T-cell (primary cell): ENCODE results near the gene MAGEC2. TPM values are rescaled to one million over a fixed set of nuclear protein-coding genes. Genes with fewer than 3 reads are reported as not detected.

Source experiments
- ATAC-seq, 4 experiments: fragments of 200-7000 bp in 3 of 4; fragments of 150-1000 bp in 1 of 4; cut with Tn5 transposase; replicated peaks in 1 of 4; 1 replicate in 3 of 4; 2 replicates in 1 of 4; pipeline ENCODE4 v1.10.0; 2021; ENCODE audit warnings: moderate library complexity in 3 of 4, mild to moderate bottlenecking in 2 of 4, moderate number of reproducible peaks in 1 of 4
- CTCF ChIA-PET, 2 donors: fragments of 300-600 bp; sonication (Branson Sonifier 250); formaldehyde crosslinking; loops; one replicate each; lab custom pipeline; 2022; ENCODE audit warnings: antibody characterized with exemption in 2 of 2; lab: Charles Lee
- POLR2A ChIA-PET, 2 donors: fragments of 300-600 bp; sonication (Branson Sonifier 250); formaldehyde crosslinking; loops; one replicate each; lab custom pipeline; 2022; ENCODE audit warnings: antibody characterized with exemption in 2 of 2; lab: Charles Lee
- DNase-seq, 35 experiments: peaks; one replicate each; pipeline versions ENCODE4 v3.0.0 to v3.0.0-alpha.2; 2013 to 2023
- H3K27ac ChIP-seq: one replicate; pipeline ENCODE4 v1.5.1; 2013; ENCODE audit warnings: low read length
- H3K27me3 ChIP-seq, 2 experiments: replicated peaks in 1 of 2; 1 replicate in 1 of 2; 2 replicates in 1 of 2; pipeline versions ENCODE4 v1.6.1 to v1.7.0; 2013; ENCODE audit warnings: low read length in 1 of 2, mixed read lengths in 1 of 2; ENCODE audit not compliant: control insufficient read depth in 2 of 2, insufficient read depth in 2 of 2; ENCODE audit errors: extremely low read depth in 1 of 2
- H3K36me3 ChIP-seq, 2 donors: 1 replicate in 1 of 2; 2 replicates in 1 of 2; pipeline versions ENCODE4 v1.6.1 to v1.7.0; 2013; ENCODE audit warnings: low read length in 1 of 2; ENCODE audit not compliant: control insufficient read depth in 2 of 2, insufficient read depth in 1 of 2; ENCODE audit errors: extremely low read depth in 1 of 2
- H3K4me1 ChIP-seq, 2 experiments: 1 replicate in 1 of 2; 2 replicates in 1 of 2; pipeline versions ENCODE4 v1.6.1 to v1.7.0; 2013; ENCODE audit warnings: low read length in 2 of 2, mixed read lengths in 1 of 2; ENCODE audit not compliant: insufficient read depth in 2 of 2, control insufficient read depth in 1 of 2; ENCODE audit errors: extremely low read depth in 1 of 2
- H3K4me3 ChIP-seq, 2 donors: 1 replicate in 1 of 2; 2 replicates in 1 of 2; pipeline versions ENCODE4 v1.5.1 to v1.7.0; 2013; ENCODE audit warnings: mild to moderate bottlenecking in 2 of 2, low read length in 1 of 2, moderate library complexity in 1 of 2; ENCODE audit not compliant: control insufficient read depth in 1 of 2; ENCODE audit errors: extremely low read depth in 1 of 2
- H3K9me3 ChIP-seq: 2 replicates; pipeline ENCODE4 v1.7.0; 2013
- H3K27ac Mint-ChIP-seq, 2 donors: one replicate each; pipeline ENCODE4 v1.8.0; 2020 to 2021; ENCODE audit warnings: mild to moderate bottlenecking in 2 of 2, mixed read lengths in 2 of 2
- H3K27me3 Mint-ChIP-seq, 2 donors: one replicate each; pipeline ENCODE4 v1.8.0; 2021 to 2022; ENCODE audit warnings: mixed read lengths in 2 of 2
- H3K36me3 Mint-ChIP-seq: one replicate; pipeline ENCODE4 v1.8.0; 2021; ENCODE audit warnings: mixed read lengths
- H3K4me1 Mint-ChIP-seq, 3 donors: one replicate each; pipeline ENCODE4 v1.8.0; 2020 to 2022; ENCODE audit warnings: mixed read lengths in 3 of 3, mild to moderate bottlenecking in 1 of 3
- H3K4me3 Mint-ChIP-seq, 3 donors: one replicate each; pipeline ENCODE4 v1.8.0; 2020 to 2022; ENCODE audit warnings: mild to moderate bottlenecking in 3 of 3, mixed read lengths in 3 of 3, moderate library complexity in 3 of 3
- H3K9me3 Mint-ChIP-seq, 3 donors: one replicate each; pipeline ENCODE4 v1.8.0; 2020 to 2022; ENCODE audit warnings: mixed read lengths in 3 of 3
- WGBS: methylation state at CpG from one replicate; pipeline ENCODE4 v1.1.5; 2013; ENCODE audit warnings: missing lambda C conversion rate; ENCODE audit not compliant: insufficient coverage; 5-methylcytosine and 5-hydroxymethylcytosine counted together
- total RNA-seq, 35 experiments: library from RNA in 6 of 35; stranded (reverse) in 6 of 35; fragments of 120-200 nt in 1 of 35; gene quantifications; one replicate each; pipeline versions ENCODE4 v1.2.1 to v1.2.4 and lab custom pipeline; 2013 to 2026

Gene MAGEC2
- total RNA-seq (not detected), total RNA-seq (lab: John Stamatoyannopoulos, UW) (0 reads per million in 29 experiments)
- not detected for total RNA-seq (2013)

- H3K27ac ChIP-seq, result no peak within 1 kb of the TSS
- no peaks in the 10 kb centered on the region for H3K36me3 ChIP-seq
- ChIA-PET CTCF (no interaction called here), POLR2A (no interaction called here)
- H3K4me3 ChIP-seq, result no peak within 1 kb of the TSS
- DNase-seq (no peak), ATAC-seq (no peak)
- H3K4me1 Mint-ChIP-seq, result no peaks in the 10 kb centered on the region
- no peaks in the 10 kb centered on the region for H3K9me3 ChIP-seq
- H3K27me3 Mint-ChIP-seq, result peaks cover 0 to 6% of the 10 kb centered on the region in 2 donors
- H3K36me3 Mint-ChIP-seq, result no peaks in the 10 kb centered on the region
- no peak within 1 kb of the TSS for H3K27ac Mint-ChIP-seq
- no peaks in the 10 kb centered on the region for H3K27me3 ChIP-seq
- no peaks in the 10 kb centered on the region for H3K9me3 Mint-ChIP-seq
- no peaks in the 10 kb centered on the region for H3K4me1 ChIP-seq
- H3K4me3 Mint-ChIP-seq, result no peak within 1 kb of the TSS
- 96% methylated on average over 10 of the region's 28 CpGs for WGBS
Observed at GRCh38 chrX:142204522-142205433, at the start of gene MAGEC2. MAGEC2 (minus strand) TSS chrX:142205290; CDS start chrX:142203987, 1,303 bp downstream.

- Histone ChIP-seq H3K4me1 (no peaks in the 10 kb centered on the region), H3K9me3 (peaks cover 3% of the 10 kb centered on the region), H3K36me3 (no peaks in the 10 kb centered on the region), H3K27ac (no peak overlapping the region), H3K4me3 (no peak overlapping the region), H3K27me3 (no peaks in the 10 kb centered on the region)
- Mint-ChIP-seq H3K36me3 (no peaks in the 10 kb centered on the region), H3K27me3 (peaks cover 0 to 7% of the 10 kb centered on the region in 2 donors), H3K9me3 (no peaks in the 10 kb centered on the region), H3K4me1 (no peaks in the 10 kb centered on the region), H3K4me3 (no peak overlapping the region), H3K27ac (no peak overlapping the region)
- ATAC-seq (no peak), DNase-seq (no peak)
- POLR2A ChIA-PET, result no interaction called here
- CTCF ChIA-PET, result no interaction called here
- WGBS, result no CpG with 5 or more reads among the region's 4 CpGs
Observed at GRCh38 chrX:142251680-142252079, 46.6 kb upstream of the MAGEC2 start.

GRCh38 chrX:142251202-142251601 is 46.1 kb upstream of the MAGEC2 start:
- Mint-ChIP-seq H3K27ac (no peak overlapping the region), H3K4me1 (no peaks in the 10 kb centered on the region), H3K36me3 (no peaks in the 10 kb centered on the region), H3K4me3 (no peak overlapping the region), H3K27me3 (peaks cover 0 to 7% of the 10 kb centered on the region in 2 donors), H3K9me3 (no peaks in the 10 kb centered on the region)
- ATAC-seq (no peak), DNase-seq (no peak)
- H3K27me3 ChIP-seq, result no peaks in the 10 kb centered on the region
- H3K36me3 ChIP-seq, result no peaks in the 10 kb centered on the region
- no peak overlapping the region for H3K4me3 ChIP-seq
- no peaks in the 10 kb centered on the region for H3K4me1 ChIP-seq
- CTCF ChIA-PET, result no interaction called here
- POLR2A ChIA-PET, result no interaction called here
- H3K27ac ChIP-seq, result no peak overlapping the region
- H3K9me3 ChIP-seq, result peaks cover 3% of the 10 kb centered on the region
- no CpG with 5 or more reads among the region's 4 CpGs for WGBS

- no peak for DNase-seq
- no peaks in the 10 kb centered on the region for H3K27me3 ChIP-seq
- H3K4me1 ChIP-seq, result no peaks in the 10 kb centered on the region
- H3K27me3 Mint-ChIP-seq, result peaks cover 0 to 7% of the 10 kb centered on the region in 2 donors
- H3K27ac Mint-ChIP-seq, result no peak overlapping the region
- H3K9me3 Mint-ChIP-seq, result no peaks in the 10 kb centered on the region
- no peak overlapping the region for H3K4me3 ChIP-seq
- no peaks in the 10 kb centered on the region for H3K4me1 Mint-ChIP-seq
- H3K36me3 Mint-ChIP-seq, result no peaks in the 10 kb centered on the region
- no peaks in the 10 kb centered on the region for H3K36me3 ChIP-seq
- H3K4me3 Mint-ChIP-seq, result no peak overlapping the region
- H3K27ac ChIP-seq, result no peak overlapping the region
- CTCF ChIA-PET, result no interaction called here
- WGBS, result no CpG with 5 or more reads among the region's 4 CpGs
- no peak for ATAC-seq
- POLR2A ChIA-PET, result no interaction called here
- peaks cover 3% of the 10 kb centered on the region for H3K9me3 ChIP-seq
Observed at GRCh38 chrX:142250502-142250901, 45.4 kb upstream of the MAGEC2 start.

GRCh38 chrX:142249721-142250120 is 44.6 kb upstream of the MAGEC2 start:
- no peak overlapping the region for H3K27ac ChIP-seq
- Mint-ChIP-seq H3K27ac (no peak overlapping the region), H3K4me3 (no peak overlapping the region), H3K4me1 (no peaks in the 10 kb centered on the region), H3K9me3 (no peaks in the 10 kb centered on the region), H3K36me3 (no peaks in the 10 kb centered on the region), H3K27me3 (peaks cover 0 to 10% of the 10 kb centered on the region in 2 donors)
- no peaks in the 10 kb centered on the region for H3K27me3 ChIP-seq
- no peaks in the 10 kb centered on the region for H3K4me1 ChIP-seq
- peaks cover 3% of the 10 kb centered on the region for H3K9me3 ChIP-seq
- ChIA-PET CTCF (no interaction called here), POLR2A (no interaction called here)
- no peak for DNase-seq
- 60% methylated on average over 1 of the region's 5 CpGs for WGBS
- ATAC-seq, result no peak
- H3K36me3 ChIP-seq, result no peaks in the 10 kb centered on the region
- H3K4me3 ChIP-seq, result no peak overlapping the region

- H3K36me3 ChIP-seq, result no peaks in the 10 kb centered on the region
- H3K27ac ChIP-seq, result no peak overlapping the region
- ATAC-seq (no peak), DNase-seq (no peak)
- Mint-ChIP-seq H3K4me1 (no peaks in the 10 kb centered on the region), H3K36me3 (no peaks in the 10 kb centered on the region), H3K27me3 (peaks cover 0 to 8% of the 10 kb centered on the region in 2 donors), H3K4me3 (no peak overlapping the region), H3K9me3 (no peaks in the 10 kb centered on the region), H3K27ac (no peak overlapping the region)
- H3K27me3 ChIP-seq, result no peaks in the 10 kb centered on the region
- 47% methylated on average over 3 of the region's 4 CpGs for WGBS
- POLR2A ChIA-PET, result no interaction called here
- H3K4me1 ChIP-seq, result no peaks in the 10 kb centered on the region
- H3K9me3 ChIP-seq, result no peaks in the 10 kb centered on the region
- H3K4me3 ChIP-seq, result no peak overlapping the region
- CTCF ChIA-PET, result no interaction called here
Observed at GRCh38 chrX:142244568-142244967, 39.5 kb upstream of the MAGEC2 start.
